ENCODE measurements around the gene AXDND1.

AXDND1 gene

GRCh38 chr1:179365342-179366092 lies at the start of gene AXDND1:
AXDND1 (plus strand) TSS chr1:179365971; CDS start chr1:179366510, 539 bp downstream.
- DNase-seq (ENCODE audit: low read depth) = peak; percentile 87

- no peak for DNase-seq (ENCODE audit: low read depth)
Observed at GRCh38 chr1:179318491-179318890, 47.3 kb upstream of the AXDND1 start.

GRCh38 chr1:179321533-179322216 lies 44.1 kb upstream of the AXDND1 start:
- DNase-seq (ENCODE audit: low read depth) = no peak

- no peak for DNase-seq (ENCODE audit: low read depth)
Observed at GRCh38 chr1:179322557-179322956, 43.2 kb upstream of the AXDND1 start.

GRCh38 chr1:179323436-179323835 lies 42.3 kb upstream of the AXDND1 start:
- no peak for DNase-seq (ENCODE audit: low read depth)

GRCh38 chr1:179325836-179326235 lies 39.9 kb upstream of the AXDND1 start:
- no peak for DNase-seq (ENCODE audit: low read depth)

GRCh38 chr1:179326746-179327145 lies 39.0 kb upstream of the AXDND1 start:
- DNase-seq (ENCODE audit: low read depth) = no peak

- DNase-seq (ENCODE audit: low read depth) = no peak
Observed at GRCh38 chr1:179327196-179327595, 38.6 kb upstream of the AXDND1 start.

- peak; percentile 5 for DNase-seq (ENCODE audit: low read depth)
Observed at GRCh38 chr1:179327679-179328078, 38.1 kb upstream of the AXDND1 start.

- no peak for DNase-seq (ENCODE audit: low read depth)
Observed at GRCh38 chr1:179329862-179330261, 35.9 kb upstream of the AXDND1 start.

GRCh38 chr1:179334440-179334839 lies 31.3 kb upstream of the AXDND1 start:
- DNase-seq (ENCODE audit: low read depth) = no peak

- DNase-seq (ENCODE audit: low read depth) = no peak
Observed at GRCh38 chr1:179337288-179337687, 28.5 kb upstream of the AXDND1 start.

- DNase-seq (ENCODE audit: low read depth) = no peak
Observed at GRCh38 chr1:179337942-179338560, 27.7 kb upstream of the AXDND1 start.

- no peak for DNase-seq (ENCODE audit: low read depth)
Observed at GRCh38 chr1:179340918-179341317, 24.9 kb upstream of the AXDND1 start.

- no peak for DNase-seq (ENCODE audit: low read depth)
Observed at GRCh38 chr1:179341943-179342547, 23.7 kb upstream of the AXDND1 start.

- DNase-seq (ENCODE audit: low read depth) = no peak
Observed at GRCh38 chr1:179342740-179343404, 22.9 kb upstream of the AXDND1 start.

- no peak for DNase-seq (ENCODE audit: low read depth)
Observed at GRCh38 chr1:179351281-179351680, 14.5 kb upstream of the AXDND1 start.

GRCh38 chr1:179352236-179352635 lies 13.5 kb upstream of the AXDND1 start:
- no peak for DNase-seq (ENCODE audit: low read depth)

GRCh38 chr1:179353546-179353945 lies 12.2 kb upstream of the AXDND1 start:
- peak; percentile 48 for DNase-seq (ENCODE audit: low read depth)

- peak; percentile 57 for DNase-seq (ENCODE audit: low read depth)
Observed at GRCh38 chr1:179361631-179362030, 4.1 kb upstream of the AXDND1 start.

GRCh38 chr1:179366093-179366800 lies 476 bp downstream of the AXDND1 start:
- peak; percentile 4 for DNase-seq (ENCODE audit: low read depth)
